ENCODE results near the gene BHLHE23.

BHLHE23 gene

GRCh38 chr20:63022501-63022900 lies 15.7 kb upstream of the BHLHE23 start:
- Histone ChIP-seq H3K4me3 (ENCODE audit: low read depth in 1 of 2, low read length in 2 of 2) (no peak overlapping the region), H3K4me1 (ENCODE audit: control insufficient read depth in 1 of 2, insufficient read depth in 2 of 2, low read length in 2 of 2) (peaks cover 0 to 7% of the 10 kb centered on the region in 2 donors), H3K27me3 (ENCODE audit: low read depth, low read length) (peaks cover 28% of the 10 kb centered on the region), H3K9me3 (ENCODE audit: control insufficient read depth in 1 of 2, low read length in 2 of 2) (peaks cover 0 to 10% of the 10 kb centered on the region in 2 donors), H3K36me3 (ENCODE audit: control insufficient read depth in 1 of 2, insufficient read depth in 2 of 2, low read length in 2 of 2) (no peaks in the 10 kb centered on the region), H3K27ac (ENCODE audit: low read length) (no peak overlapping the region)

- Histone ChIP-seq H3K27me3 (ENCODE audit: low read depth, low read length) (peaks cover 22% of the 10 kb centered on the region), H3K4me1 (ENCODE audit: control insufficient read depth in 1 of 2, insufficient read depth in 2 of 2, low read length in 2 of 2) (peaks cover 0 to 7% of the 10 kb centered on the region in 2 donors), H3K27ac (ENCODE audit: low read length) (no peak overlapping the region), H3K36me3 (ENCODE audit: control insufficient read depth in 1 of 2, insufficient read depth in 2 of 2, low read length in 2 of 2) (no peaks in the 10 kb centered on the region), H3K4me3 (ENCODE audit: low read depth in 1 of 2, low read length in 2 of 2) (no peak overlapping the region), H3K9me3 (ENCODE audit: control insufficient read depth in 1 of 2, low read length in 2 of 2) (peaks cover 0 to 10% of the 10 kb centered on the region in 2 donors)
Observed at GRCh38 chr20:63021356-63022321, 14.9 kb upstream of the BHLHE23 start.

DNA sequence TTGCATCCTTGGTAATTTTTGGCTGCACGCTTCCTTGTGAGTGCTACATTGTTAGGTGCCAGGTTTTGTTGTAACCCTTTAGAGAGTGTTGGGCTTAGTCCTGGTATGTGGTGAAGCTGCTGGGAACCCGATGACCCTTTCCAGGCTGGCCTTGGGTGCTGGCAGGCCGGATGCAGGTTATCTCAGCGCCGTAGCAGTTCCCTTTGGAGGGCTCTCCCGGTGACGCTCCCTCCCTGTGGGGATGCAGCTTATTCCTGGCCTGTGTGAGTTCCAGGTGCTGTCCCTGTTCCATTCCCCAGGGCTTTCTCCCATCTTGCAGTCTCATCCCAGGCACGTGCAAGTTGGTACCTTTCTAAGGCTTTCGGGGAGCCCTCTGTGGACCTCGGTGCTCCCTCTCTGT lies 13.9 kb upstream of the BHLHE23 start:
- peaks cover 0 to 5% of the 10 kb centered on the region in 2 donors for H3K4me1 ChIP-seq (ENCODE audit: control insufficient read depth in 1 of 2, insufficient read depth in 2 of 2, low read length in 2 of 2)
- peaks cover 0 to 10% of the 10 kb centered on the region in 2 donors for H3K9me3 ChIP-seq (ENCODE audit: control insufficient read depth in 1 of 2, low read length in 2 of 2)
- H3K27ac ChIP-seq (ENCODE audit: low read length): no peak overlapping the region
- H3K4me3 ChIP-seq (ENCODE audit: low read depth in 1 of 2, low read length in 2 of 2): no peak overlapping the region
- H3K27me3 ChIP-seq (ENCODE audit: low read depth, low read length): peaks cover 22% of the 10 kb centered on the region
- H3K36me3 ChIP-seq (ENCODE audit: control insufficient read depth in 1 of 2, insufficient read depth in 2 of 2, low read length in 2 of 2): no peaks in the 10 kb centered on the region

DNA sequence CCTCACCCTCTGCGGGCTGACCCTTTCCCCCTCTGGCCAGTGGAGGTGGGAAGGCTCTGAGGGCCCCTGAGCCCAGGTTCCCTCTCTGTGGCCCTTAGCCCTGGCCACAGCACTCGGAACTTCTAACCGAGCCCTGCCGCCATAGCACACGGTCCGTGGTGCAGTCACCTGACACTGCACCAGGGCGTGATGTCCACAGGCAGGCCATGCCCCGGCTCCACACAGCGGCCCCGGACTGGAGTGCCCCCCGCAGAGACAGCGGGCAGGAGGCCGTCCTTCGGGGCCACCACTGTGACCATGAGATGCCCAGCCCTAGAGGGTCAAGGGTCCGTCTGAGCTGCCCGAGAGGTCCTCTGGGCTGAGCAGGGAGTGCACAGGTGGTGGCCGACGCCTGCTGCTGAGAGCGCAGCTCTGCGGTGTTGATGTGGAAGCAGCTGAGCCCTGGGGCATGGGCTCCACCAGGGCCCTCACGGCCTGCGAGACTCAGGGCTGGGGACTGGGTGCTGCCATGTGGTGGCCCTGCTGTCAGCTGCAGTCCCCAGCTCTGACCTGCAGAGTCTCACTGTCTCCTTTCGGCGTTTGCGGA lies 11.2 kb upstream of the BHLHE23 start:
- no peak overlapping the region for H3K4me3 ChIP-seq (ENCODE audit: low read depth in 1 of 2, low read length in 2 of 2)
- H3K27ac ChIP-seq (ENCODE audit: low read length): no peak overlapping the region
- peaks cover 30% of the 10 kb centered on the region for H3K27me3 ChIP-seq (ENCODE audit: low read depth, low read length)
- peaks cover 6 to 18% of the 10 kb centered on the region in 2 donors for H3K9me3 ChIP-seq (ENCODE audit: control insufficient read depth in 1 of 2, low read length in 2 of 2)
- no peaks in the 10 kb centered on the region for H3K4me1 ChIP-seq (ENCODE audit: control insufficient read depth in 1 of 2, insufficient read depth in 2 of 2, low read length in 2 of 2)
- no peaks in the 10 kb centered on the region for H3K36me3 ChIP-seq (ENCODE audit: control insufficient read depth in 1 of 2, insufficient read depth in 2 of 2, low read length in 2 of 2)

GRCh38 chr20:63017076-63017825 lies 10.5 kb upstream of the BHLHE23 start:
- Histone ChIP-seq H3K27ac (ENCODE audit: low read length) (no peak overlapping the region), H3K36me3 (ENCODE audit: control insufficient read depth in 1 of 2, insufficient read depth in 2 of 2, low read length in 2 of 2) (no peaks in the 10 kb centered on the region), H3K9me3 (ENCODE audit: control insufficient read depth in 1 of 2, low read length in 2 of 2) (peaks cover 11 to 22% of the 10 kb centered on the region in 2 donors), H3K4me1 (ENCODE audit: control insufficient read depth in 1 of 2, insufficient read depth in 2 of 2, low read length in 2 of 2) (no peaks in the 10 kb centered on the region), H3K27me3 (ENCODE audit: low read depth, low read length) (peaks cover 30% of the 10 kb centered on the region), H3K4me3 (ENCODE audit: low read depth in 1 of 2, low read length in 2 of 2) (no peak overlapping the region)

- H3K27ac ChIP-seq (ENCODE audit: low read length): no peak overlapping the region
- H3K27me3 ChIP-seq (ENCODE audit: low read depth, low read length): peaks cover 33% of the 10 kb centered on the region
- H3K9me3 ChIP-seq (ENCODE audit: control insufficient read depth in 1 of 2, low read length in 2 of 2): peaks cover 11 to 24% of the 10 kb centered on the region in 2 donors
- H3K4me1 ChIP-seq (ENCODE audit: control insufficient read depth in 1 of 2, insufficient read depth in 2 of 2, low read length in 2 of 2): no peaks in the 10 kb centered on the region
- H3K36me3 ChIP-seq (ENCODE audit: control insufficient read depth in 1 of 2, insufficient read depth in 2 of 2, low read length in 2 of 2): no peaks in the 10 kb centered on the region
- no peak overlapping the region for H3K4me3 ChIP-seq (ENCODE audit: low read depth in 1 of 2, low read length in 2 of 2)
Observed at GRCh38 chr20:63016514-63017075, 9.8 kb upstream of the BHLHE23 start.

- no peak overlapping the region for H3K27ac ChIP-seq (ENCODE audit: low read length)
- H3K27me3 ChIP-seq (ENCODE audit: low read depth, low read length): peaks cover 40% of the 10 kb centered on the region
- H3K9me3 ChIP-seq (ENCODE audit: control insufficient read depth in 1 of 2, low read length in 2 of 2): peaks cover 11 to 21% of the 10 kb centered on the region in 2 donors
- H3K36me3 ChIP-seq (ENCODE audit: control insufficient read depth in 1 of 2, insufficient read depth in 2 of 2, low read length in 2 of 2): no peaks in the 10 kb centered on the region
- H3K4me3 ChIP-seq (ENCODE audit: low read depth in 1 of 2, low read length in 2 of 2): no peak overlapping the region
- no peaks in the 10 kb centered on the region for H3K4me1 ChIP-seq (ENCODE audit: control insufficient read depth in 1 of 2, insufficient read depth in 2 of 2, low read length in 2 of 2)
Observed at GRCh38 chr20:63015662-63016361, 9.0 kb upstream of the BHLHE23 start.

- Histone ChIP-seq H3K4me1 (ENCODE audit: control insufficient read depth in 1 of 2, insufficient read depth in 2 of 2, low read length in 2 of 2) (peaks cover 0 to 3% of the 10 kb centered on the region in 2 donors), H3K36me3 (ENCODE audit: control insufficient read depth in 1 of 2, insufficient read depth in 2 of 2, low read length in 2 of 2) (no peaks in the 10 kb centered on the region), H3K9me3 (ENCODE audit: control insufficient read depth in 1 of 2, low read length in 2 of 2) (peaks cover 11 to 15% of the 10 kb centered on the region in 2 donors), H3K4me3 (ENCODE audit: low read depth in 1 of 2, low read length in 2 of 2) (no peak overlapping the region), H3K27me3 (ENCODE audit: low read depth, low read length) (peaks cover 40% of the 10 kb centered on the region), H3K27ac (ENCODE audit: low read length) (no peak overlapping the region)
Observed at GRCh38 chr20:63015147-63015661, 8.4 kb upstream of the BHLHE23 start.

GRCh38 chr20:63014710-63015109 lies 7.9 kb upstream of the BHLHE23 start:
- H3K4me1 ChIP-seq (ENCODE audit: control insufficient read depth in 1 of 2, insufficient read depth in 2 of 2, low read length in 2 of 2): peaks cover 0 to 4% of the 10 kb centered on the region in 2 donors
- H3K36me3 ChIP-seq (ENCODE audit: control insufficient read depth in 1 of 2, insufficient read depth in 2 of 2, low read length in 2 of 2): no peaks in the 10 kb centered on the region
- no peak overlapping the region for H3K4me3 ChIP-seq (ENCODE audit: low read depth in 1 of 2, low read length in 2 of 2)
- peaks cover 45% of the 10 kb centered on the region for H3K27me3 ChIP-seq (ENCODE audit: low read depth, low read length)
- H3K9me3 ChIP-seq (ENCODE audit: control insufficient read depth in 1 of 2, low read length in 2 of 2): peaks cover 11 to 14% of the 10 kb centered on the region in 2 donors
- no peak overlapping the region for H3K27ac ChIP-seq (ENCODE audit: low read length)

- peaks cover 0 to 6% of the 10 kb centered on the region in 2 donors for H3K4me1 ChIP-seq (ENCODE audit: control insufficient read depth in 1 of 2, insufficient read depth in 2 of 2, low read length in 2 of 2)
- peaks cover 49% of the 10 kb centered on the region for H3K27me3 ChIP-seq (ENCODE audit: low read depth, low read length)
Observed at GRCh38 chr20:63014287-63014686, 7.5 kb upstream of the BHLHE23 start.

More at GRCh38 chr20:63014287-63014686, 7.5 kb upstream of the BHLHE23 start:
- Histone ChIP-seq H3K27ac (ENCODE audit: low read length) (no peak overlapping the region), H3K9me3 (ENCODE audit: control insufficient read depth in 1 of 2, low read length in 2 of 2) (peaks cover 11 to 14% of the 10 kb centered on the region in 2 donors), H3K4me3 (ENCODE audit: low read depth in 1 of 2, low read length in 2 of 2) (no peak overlapping the region), H3K36me3 (ENCODE audit: control insufficient read depth in 1 of 2, insufficient read depth in 2 of 2, low read length in 2 of 2) (no peaks in the 10 kb centered on the region)

All from muscle layer of duodenum (tissue), 2 donors.